Measurements from ENCODE around the gene ENPP3.
"Not testable (repeated sequence)": the region's sequence is repeated elsewhere in the genome, so short reads cannot be mapped to it uniquely, and the experiment has no call there.

The ENPP3 gene

DNA sequence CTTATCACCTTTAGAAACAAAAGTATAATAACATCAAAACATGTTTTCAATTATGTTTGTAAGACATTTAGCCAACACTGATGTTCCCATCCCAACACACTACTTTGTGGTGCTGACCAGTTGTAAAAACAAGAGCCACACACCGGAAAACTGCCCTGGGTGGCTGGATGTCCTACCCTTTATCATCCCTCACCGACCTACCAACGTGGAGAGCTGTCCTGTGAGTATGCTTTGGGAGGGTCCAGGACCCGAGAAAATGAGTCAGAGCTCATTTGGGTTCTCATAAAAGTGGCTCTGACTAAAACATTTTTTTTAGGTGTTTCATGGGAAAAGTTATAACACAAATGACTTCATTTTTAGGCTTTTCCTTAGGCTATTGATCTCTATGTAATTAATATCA, 103.1 kb downstream of the ENPP3 start:
- DNase-seq: no peak

DNA sequence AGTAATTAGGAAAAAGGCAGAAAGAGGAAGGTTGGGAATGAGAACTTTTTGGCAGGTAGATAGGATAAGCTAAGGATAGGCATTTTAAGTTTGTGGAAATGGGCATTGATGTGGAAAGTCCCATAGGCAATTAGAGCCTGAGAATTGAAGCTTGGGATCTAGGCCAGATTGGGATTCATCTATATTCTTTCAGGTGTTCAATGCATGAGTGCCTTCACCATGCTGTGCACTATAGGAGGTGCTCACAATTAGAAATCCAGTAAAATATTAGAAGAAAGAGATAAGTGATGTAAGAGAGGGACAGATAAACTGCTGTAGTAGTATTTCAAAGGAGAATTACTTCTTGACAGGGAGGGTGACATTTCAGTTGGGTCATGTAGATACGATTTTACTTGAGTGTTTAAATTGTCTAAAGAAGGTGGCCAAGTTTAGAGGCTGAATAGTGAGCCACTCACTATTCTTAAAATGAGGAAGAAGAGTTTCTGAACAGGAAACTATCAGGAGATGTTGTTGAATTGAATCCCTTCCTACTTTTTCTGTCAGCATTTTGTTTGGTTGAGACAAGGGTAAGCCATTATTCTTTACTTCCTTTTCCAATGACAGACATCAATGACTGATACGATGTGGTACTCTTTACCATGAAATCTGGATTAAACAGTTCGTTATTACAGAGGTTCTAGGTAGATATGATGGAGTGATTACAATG, 104.7 kb downstream of the ENPP3 start:
- no peak for DNase-seq

DNA sequence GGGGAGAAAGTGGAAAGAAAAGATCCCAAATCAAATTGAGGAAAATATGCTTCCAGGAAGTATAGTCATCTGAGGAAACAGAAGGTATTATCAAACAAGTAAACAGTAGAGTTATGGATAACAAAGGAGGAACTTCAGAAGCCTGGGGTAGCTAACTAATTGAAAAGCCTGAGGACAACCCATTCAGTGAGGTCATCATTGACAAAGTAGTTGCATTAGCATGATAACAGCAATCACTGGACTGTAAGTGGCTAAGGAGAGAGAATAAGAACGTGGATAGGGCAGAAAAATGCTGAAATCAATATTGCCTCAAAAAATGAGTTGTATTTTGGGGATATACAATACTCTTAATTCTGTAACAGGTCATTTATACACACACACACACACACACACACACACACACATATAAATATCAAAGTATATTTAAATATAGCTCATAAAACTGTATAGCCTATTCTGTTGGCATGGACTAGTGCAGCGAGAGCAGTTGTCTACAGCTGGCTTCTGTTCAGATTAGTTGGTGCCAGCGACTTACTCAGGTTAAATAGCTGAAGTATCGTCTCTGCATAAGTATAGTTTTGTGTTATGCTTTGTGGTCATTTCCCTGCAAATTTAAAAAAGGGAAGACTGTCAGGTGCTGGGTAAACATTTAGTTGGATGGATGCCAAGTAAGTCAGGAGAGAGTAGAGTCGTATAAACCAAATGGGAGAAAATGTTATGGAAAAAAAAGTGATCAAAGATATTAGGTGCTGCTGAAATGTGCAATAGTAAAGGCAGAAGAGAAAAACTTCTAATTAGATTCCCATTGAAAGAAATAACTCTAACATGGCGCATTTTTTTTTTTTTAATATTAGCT, 107.6 kb downstream of the ENPP3 start:
- no peak for DNase-seq

DNA sequence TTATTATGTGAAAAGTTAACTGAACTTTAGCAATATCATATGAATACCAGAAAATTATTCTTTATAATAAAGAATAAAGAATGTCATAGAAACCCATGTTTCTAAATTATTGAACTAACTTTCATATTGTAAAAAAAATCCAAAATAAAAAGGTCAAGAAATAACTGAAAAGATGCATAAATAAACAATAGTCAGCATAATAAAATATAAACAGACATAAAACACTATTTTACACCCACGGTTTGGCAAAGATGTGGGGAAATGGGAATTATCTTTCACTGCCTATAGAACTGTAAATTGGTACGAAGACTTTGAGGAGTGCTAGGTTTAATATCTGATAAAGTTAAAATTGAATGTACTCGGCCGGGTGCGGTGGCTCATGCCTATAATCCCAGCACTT, 108.4 kb downstream of the ENPP3 start:
- DNase-seq: no peak

DNA sequence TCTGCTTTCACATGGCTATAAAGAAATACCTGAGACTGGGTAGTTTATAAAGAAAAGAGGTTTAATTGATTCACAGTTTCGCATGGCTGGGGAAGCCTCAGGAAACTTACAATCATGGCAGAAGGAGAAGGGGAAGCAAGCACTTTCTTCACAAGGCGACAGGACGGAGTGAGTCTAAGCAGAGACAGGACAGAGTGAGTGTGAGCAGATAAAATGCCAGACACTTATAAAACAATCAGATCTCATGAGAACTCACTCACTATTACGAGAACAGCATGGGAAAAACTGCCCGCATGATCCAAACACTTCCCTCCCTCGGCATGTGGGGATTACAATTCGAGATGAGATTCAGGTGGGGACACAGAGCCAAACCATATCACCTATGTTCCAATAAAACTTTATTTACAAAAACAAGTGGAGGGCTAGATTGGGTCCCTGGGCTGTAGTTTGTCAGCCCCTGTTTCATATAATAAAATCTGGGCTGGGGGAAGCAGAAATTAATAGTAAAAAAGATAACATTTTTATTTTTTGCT, 110.8 kb downstream of the ENPP3 start:
- DNase-seq: no peak

DNA sequence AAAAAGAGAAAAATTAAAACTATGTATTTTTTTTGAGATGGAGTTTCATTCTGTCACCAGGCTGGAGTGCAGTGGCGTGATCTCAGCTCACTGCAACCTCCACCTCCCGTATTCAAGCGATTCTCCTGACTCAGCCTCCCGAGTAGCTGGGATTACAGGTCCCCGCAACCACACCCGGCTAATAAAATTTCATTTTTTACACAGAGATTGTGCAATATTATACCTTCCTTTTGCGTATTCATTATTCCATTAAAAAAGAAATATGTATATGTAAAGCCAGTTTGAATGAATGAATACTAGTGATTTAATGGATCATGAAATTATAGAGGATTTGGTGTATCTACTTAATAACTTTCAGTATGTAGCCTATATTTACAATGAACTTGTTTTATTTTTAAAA, 111.9 kb downstream of the ENPP3 start:
- DNase-seq: no peak

DNA sequence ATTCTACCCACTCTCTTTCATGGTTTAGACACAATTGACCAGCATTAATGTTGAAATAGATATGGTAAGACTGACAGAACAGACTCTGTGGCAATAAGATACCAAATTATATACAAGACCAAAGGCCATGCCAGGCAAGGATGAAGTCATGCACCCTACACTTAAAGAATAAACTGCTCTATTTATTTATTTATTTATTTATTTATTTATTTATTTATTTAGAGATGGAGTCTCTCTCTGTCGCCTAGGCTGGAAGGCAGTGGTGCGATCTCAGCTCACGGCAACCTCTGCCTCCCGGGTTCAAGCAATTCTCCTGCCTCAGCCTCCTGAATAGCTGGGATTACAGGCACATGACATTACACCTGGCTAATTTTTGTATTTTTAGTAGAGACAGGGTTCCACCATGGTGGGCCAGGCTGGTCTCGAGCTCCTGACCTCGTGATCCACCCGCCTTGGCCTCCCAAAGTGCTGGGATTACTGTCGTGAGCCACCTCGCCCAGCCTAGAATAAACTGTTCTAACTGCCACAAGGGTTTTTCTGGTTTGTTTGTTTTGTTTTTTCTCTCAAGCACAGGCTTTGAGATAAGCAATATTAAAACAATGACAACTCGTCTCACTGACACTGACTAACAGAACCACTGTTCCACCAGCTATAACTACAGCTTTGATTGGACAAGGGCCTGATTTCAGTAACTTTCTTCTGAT, 114.1 kb downstream of the ENPP3 start:
- not testable (repeated sequence) for DNase-seq

DNA sequence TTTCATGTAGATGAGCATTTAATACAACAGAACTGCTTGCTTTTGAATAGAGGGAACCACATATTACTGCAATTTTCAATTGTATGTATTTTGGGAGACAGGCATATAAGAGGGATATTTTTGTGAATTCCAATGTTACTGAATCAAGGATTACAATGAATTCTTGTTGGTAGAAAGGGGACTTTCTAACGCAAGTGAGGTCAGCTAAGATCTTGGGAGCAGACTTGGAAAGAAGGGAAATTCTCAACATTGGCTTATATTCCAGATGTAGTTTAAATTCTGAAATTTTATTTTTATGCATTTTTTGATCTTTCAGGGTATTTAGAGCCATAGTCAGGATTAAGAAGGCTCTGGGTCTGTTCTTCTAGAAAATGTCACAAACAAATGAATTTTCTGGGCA, 117.0 kb downstream of the ENPP3 start:
- no peak for DNase-seq

DNA sequence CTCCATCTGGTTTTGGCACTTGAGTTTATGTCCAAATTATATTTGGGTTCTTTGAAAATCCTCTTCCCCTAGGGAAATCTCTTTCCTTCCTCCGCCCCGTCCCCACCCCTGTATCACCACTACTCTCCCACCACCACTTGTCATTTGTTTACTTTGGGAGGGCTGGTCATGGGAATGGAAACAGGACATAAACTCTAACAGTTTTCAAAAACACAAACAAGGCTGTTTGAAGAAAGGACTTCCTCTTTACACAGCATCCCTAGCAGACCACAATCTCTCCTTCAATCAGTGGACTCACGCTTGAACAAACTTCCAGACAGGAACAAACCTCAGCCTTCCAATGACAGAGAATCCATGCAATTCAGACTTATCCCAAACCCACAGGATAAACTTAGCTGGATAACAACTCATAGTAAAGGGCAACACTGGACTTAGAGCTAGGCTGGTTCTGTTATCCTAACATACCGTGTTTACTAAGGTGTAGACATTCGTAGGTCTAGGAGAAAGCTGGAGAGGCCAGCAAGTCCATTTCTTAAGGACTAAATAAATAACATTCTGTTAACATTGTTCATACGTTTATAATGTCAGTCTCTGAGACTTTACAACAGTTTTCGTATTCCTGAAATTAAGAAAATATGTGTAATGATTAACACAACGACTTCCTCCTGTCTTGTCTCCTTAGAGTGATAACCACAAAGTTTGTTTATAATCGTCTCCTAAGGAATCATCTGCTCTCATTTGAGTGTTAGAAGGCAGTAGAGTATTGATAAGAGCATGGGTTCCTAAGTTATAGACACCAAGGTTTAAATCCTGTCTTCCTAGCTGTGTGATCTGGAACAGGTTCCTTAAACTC, 117.8 kb downstream of the ENPP3 start:
- no peak for DNase-seq

DNA sequence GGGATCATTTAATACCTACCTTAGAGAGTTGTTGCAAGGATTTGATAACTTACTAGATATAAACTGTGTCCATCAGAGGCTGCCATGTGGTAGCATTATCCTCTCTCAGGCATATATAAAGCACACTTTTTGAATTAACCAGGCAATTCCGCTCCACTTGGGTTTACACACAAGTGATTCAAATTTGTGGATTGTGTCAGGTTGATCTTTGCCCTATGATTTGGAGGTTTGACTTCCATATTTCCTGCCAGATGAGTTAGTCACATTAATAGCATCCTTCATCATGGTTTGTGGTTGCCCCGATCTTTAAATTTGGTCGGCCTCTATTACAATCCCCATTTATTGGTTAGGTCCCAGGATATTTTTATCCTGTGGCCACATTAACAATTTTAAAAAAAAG, 118.5 kb downstream of the ENPP3 start:
- DNase-seq: no peak

DNA sequence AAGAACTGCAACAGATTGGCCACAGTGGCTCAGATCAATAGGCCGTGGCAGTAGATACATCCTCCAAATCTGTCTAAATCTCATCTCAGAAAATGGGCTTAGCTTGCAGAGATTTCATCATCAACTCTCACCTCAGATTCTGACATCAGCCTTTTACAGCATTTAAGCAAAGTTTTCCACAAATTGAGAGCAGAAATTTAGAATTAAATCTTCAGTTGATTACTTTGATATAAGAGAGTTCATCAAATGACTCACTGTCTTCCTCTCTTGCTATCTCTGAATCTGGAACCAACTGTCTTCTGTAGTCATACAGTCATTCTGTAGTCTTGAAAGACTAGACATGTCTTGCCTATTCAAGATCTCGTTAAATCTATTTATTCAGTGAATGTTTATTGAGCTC, 118.9 kb downstream of the ENPP3 start:
- DNase-seq: no peak

DNA sequence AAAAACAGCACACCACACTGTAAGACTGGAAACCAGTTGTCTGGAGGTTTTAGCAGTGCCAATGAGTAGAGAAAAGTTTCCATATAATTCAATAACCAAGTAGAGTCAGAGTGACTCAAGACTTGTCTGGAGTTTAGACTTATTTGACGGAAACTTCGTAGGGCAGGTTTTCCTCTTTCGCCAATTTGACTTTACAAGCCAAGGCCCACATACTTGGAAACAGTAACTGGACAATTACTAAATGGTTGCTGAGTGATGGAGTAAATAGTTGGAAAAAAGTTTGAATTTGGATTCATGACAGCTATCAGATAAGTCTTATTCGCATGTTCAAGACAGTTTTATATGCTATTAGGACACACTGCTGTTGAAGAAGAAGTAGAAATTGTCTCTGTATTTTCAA, 121.8 kb downstream of the ENPP3 start:
- DNase-seq: no peak

DNA sequence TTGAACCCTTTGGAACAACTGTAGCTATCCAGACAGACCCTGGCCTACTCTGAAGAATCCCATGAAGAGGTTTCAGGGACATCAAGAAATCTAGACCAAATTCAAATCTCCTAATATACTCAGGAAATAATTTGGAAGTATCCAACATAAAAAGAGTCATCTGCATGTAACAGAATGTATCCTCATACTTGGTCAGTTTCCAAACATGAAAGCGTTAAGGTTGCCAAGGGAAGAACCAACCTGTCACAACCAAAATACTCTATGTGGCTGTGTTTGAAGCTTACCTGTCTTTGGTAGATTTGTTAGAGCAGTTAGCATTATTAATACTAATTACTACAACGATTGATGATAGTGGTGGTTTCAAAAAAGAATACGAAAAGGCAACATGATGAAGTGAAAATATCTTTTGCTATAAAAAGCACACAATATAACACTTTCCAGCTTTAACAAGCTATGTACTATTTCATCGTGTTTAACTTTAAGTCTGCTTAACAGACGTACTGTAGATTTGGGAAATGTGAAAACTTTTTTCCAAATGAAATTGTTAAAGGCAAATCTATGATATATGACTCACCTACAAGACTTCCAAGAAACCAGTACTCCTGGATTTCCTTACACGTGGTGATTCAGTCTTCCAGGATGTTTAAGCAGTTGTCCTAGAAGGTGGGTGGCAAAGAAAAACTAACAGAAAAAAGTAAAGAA, 124.1 kb downstream of the ENPP3 start:
- no peak for DNase-seq

DNA sequence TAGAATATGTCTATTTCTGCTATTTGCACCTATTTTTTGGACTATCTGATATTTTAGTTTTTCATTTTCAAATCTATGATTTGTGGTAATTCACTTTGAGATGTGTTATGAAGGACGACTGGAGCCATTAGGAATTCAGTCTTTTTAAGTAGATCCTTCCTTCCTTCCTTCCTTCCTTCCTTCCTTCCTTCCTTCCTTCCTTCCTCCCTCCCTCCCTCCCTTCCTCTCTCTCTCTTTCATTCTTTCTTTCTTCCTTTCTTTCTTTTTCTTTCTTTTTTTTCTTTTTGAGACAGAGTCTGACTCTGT, 124.6 kb downstream of the ENPP3 start:
- no peak for DNase-seq

DNA sequence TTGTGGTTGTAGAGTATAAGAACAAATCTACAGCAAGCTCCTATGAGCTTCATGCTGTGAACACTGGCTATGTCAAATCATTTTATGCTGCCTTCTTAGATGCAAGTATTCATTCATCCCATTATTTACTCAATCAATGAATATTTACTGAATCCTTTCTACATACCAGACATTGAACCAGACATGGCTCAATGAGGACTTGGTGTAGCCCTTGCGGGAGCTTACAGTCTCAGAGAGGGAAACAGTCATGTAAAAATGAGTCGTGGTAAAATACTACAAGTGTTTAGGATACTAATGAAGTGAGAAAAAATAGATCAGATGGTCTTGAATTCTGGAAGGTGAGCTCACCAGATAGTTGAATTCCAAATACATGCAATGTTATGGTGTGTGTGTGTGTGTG, 125.9 kb downstream of the ENPP3 start:
- DNase-seq: no peak

DNA sequence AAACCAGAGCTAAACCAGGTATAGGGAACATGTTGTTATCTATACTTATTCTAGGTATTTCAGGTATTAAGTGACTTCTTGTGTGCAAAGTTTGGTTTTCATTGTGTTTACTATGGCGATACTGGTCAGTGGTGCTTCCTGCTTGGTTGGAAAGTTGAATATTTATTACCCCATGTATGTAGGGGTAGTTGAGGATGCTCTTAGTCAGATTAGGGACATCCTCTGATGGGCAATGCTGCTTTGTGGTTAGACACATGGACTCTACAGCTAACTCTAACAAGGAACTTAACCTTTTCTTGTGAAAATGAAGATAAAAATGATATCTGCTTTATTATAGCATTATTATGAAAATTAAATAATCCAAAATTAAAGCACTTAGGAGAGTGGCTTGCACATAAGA, 126.6 kb downstream of the ENPP3 start:
- DNase-seq: no peak

DNA sequence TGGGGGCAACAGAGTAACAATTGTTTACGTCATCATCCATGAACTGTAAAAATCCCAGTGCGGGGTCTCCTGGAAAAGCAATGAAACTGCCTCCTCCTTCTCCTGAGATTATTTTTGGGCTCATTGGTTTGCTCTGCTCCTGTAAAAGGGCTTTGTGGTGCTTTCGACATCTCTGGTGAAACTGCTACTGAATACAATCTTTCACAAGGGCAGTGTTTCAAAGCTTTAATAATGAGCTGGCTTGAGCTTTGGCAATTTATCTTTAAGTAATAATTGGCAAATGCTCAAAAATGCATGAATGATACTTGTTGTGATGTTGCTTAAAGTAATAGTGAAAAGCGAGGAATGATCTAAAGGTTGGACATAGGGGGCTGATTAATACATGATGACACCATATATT, 127.2 kb downstream of the ENPP3 start:
- no peak for DNase-seq

DNA sequence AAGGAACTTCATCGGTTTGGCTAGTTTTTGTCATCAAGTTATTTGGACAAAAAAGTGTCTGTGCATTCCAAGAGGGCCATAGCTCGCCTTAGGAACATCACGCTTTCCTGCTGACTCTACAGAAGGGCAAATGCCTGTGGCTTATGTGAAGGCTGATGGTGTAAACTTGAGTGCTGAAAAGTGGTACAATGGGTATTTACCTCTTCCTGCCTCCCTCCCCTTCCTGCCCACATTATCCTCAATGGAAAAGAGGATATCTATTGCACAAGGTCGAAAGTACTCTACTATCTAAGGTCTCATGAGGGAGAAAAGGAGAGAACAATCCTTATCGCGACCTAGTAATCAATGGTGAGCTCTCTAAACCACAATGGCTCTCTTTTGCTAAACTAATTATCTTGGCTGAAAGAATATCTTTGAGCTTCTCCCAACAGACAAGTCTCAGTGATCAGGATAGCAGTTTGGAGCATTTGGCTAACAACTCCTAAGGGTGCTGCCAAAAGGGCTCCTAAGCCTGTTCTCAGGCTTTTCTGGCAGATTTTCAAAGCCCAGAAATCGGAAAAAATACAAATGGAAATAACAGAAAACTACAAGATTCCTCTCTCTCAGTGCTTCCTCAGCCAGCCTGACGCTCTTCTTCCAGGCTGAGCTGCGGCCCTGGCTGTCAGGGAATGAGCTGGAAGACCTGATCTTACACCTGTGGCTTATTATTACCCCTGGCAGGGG, 128.1 kb downstream of the ENPP3 start:
- DNase-seq: no peak

DNA sequence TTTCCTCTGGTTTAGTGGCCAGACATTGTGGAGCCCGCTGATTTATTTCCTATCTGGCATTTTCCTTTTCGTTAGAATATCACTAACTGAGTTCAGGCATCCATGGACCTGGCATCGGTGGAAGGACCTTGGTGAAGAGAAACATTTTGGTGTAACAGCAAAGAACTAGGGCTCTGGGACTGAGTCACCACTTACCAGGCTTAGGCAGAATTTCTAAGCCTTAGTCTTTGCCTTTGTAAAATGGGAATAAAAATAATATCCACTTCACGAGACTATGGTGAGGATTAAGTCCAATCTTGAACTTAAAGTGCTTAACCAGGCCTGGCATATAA, 128.7 kb downstream of the ENPP3 start:
- DNase-seq: no peak

DNA sequence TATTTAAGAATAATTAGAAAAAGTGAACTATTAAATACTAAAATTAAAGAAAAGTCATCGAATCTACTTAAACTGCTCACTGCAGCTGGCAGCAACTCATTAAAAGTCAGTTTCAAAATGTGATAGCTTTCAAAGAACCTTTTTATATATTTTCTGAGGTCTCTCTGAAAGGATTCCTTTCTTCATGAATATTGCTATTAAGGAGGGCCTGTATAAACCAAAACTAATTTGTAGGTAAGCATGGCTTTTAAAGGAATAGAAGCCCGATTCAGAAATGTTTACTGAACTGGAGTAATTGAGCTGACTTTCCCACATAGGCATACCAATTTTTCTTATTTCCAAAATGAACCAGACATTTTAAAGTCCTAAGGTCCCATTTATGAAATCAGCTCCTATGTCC, 129.5 kb downstream of the ENPP3 start:
- no peak for DNase-seq

DNA sequence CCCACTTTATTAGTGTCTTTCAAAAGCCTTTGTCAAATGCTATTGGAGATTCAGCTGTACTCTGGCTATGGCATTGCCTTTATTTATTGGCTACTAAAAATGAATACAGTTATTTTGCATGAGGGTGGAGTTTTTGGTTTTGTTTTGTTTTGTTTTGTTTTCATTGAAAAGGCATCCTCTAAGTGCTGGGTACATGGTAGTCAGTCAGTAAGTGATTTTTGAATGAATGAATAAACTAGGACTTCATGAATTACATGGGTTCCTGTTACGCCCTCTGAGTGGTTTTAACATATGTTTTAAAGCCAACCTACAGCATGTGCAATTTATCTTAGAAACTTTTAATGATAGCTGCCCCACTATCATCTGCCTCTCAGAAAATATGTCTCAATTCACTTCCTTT, 131.9 kb downstream of the ENPP3 start:
- DNase-seq: no peak
